HepG2 (cell line): ENCODE data around the gene ABCG8. TPM values are rescaled to one million over a fixed set of nuclear protein-coding genes. Genes with fewer than 3 reads are reported as not detected.

ENCODE experiments used
- ATAC-seq: fragments of 200-7000 bp; cut with Tn5 transposase; 3 replicates; pipeline ENCODE4 v1.9.1; 2020; ENCODE audit warnings: mild to moderate bottlenecking, moderate library complexity
- BruUV-seq: library from RNA; stranded (reverse); fragments of 400-500 nt; replicated peaks from 2 replicates; lab custom pipeline; 2021; lab: Mats Ljungman, UMichigan
- CTCF ChIA-PET: fragments of 300-600 bp; formaldehyde crosslinking; extraction: SDS; loops from one replicate; lab custom pipeline; 2021; ENCODE audit warnings: low total read pairs, inconsistent platforms, low intra/inter-chr PET ratio; lab: Yijun Ruan, JAX
- POLR2A ChIA-PET: fragments of 350-600 bp; sonication (Branson Sonifier 250); formaldehyde crosslinking; loops from one replicate; lab custom pipeline; 2020; ENCODE audit warnings: antibody characterized with exemption, inconsistent platforms; lab: Yijun Ruan, JAX
- DNase-seq: peaks from one replicate; pipeline ENCODE4 v3.0.0-alpha.2; 2015; ENCODE audit warnings: low spot score
- FAIRE-seq: peaks from 3 replicates; lab custom pipeline; 2011; peaks lifted over from hg19 to GRCh38; lab: Jason Lieb, UNC
- H2AFZ ChIP-seq: one replicate; pipeline ENCODE4 v1.6.1; 2011; ENCODE audit warnings: low read length, inconsistent platforms
- H3K27ac ChIP-seq: fragments of 300-600 bp; 3 replicates; pipeline ENCODE4 v1.8.0; 2011; ENCODE audit warnings: mixed run types, mild to moderate bottlenecking, mixed read lengths, low read length, inconsistent platforms; ENCODE audit not compliant: insufficient read depth; ENCODE audit errors: extremely low read length
- H3K27me3 ChIP-seq, 2 experiments: fragments of 200-600 bp in 1 of 2; 2 replicates in 1 of 2; 3 replicates in 1 of 2; pipeline versions ENCODE4 v1.6.0 to v1.8.0; 2011; ENCODE audit warnings: low read length in 2 of 2, mild to moderate bottlenecking in 2 of 2, moderate library complexity in 2 of 2, inconsistent platforms in 1 of 2; ENCODE audit not compliant: insufficient read depth in 2 of 2, control insufficient read depth in 1 of 2
- H3K36me3 ChIP-seq, 2 experiments: fragments of 200-600 bp in 1 of 2; replicated peaks in 1 of 2; 2 replicates in 1 of 2; 3 replicates in 1 of 2; pipeline versions ENCODE4 v1.5.1 to v1.8.0; 2011; ENCODE audit warnings: low read length in 2 of 2, inconsistent platforms in 1 of 2; ENCODE audit not compliant: insufficient read depth in 2 of 2, control insufficient read depth in 1 of 2
- H3K4me1 ChIP-seq: 2 replicates; pipeline ENCODE4 v1.5.1; 2012; ENCODE audit warnings: low read length, inconsistent platforms; ENCODE audit not compliant: insufficient read depth
- H3K4me2 ChIP-seq: 2 replicates; pipeline ENCODE4 v1.6.0; 2011; ENCODE audit warnings: low read depth, low read length, inconsistent platforms
- H3K4me3 ChIP-seq, 3 experiments: fragments of 200-600 bp in 1 of 3; sonication (generic), shearing (Covaris generic) in 1 of 3; replicated peaks in 1 of 3; 2 replicates each; pipeline ENCODE4 v1.5.1; 2011 to 2016; ENCODE audit warnings: low read length in 3 of 3, inconsistent platforms in 2 of 3, low read depth in 2 of 3, mild to moderate bottlenecking in 2 of 3, control low read depth in 1 of 3, mixed read lengths in 1 of 3; ENCODE audit not compliant: insufficient read depth in 1 of 3
- H3K79me2 ChIP-seq: one replicate; pipeline ENCODE4 v1.6.1; 2011; ENCODE audit warnings: low read length, inconsistent platforms; ENCODE audit not compliant: insufficient read depth
- H3K9ac ChIP-seq: 2 replicates; pipeline ENCODE4 v1.6.0; 2011; ENCODE audit warnings: mild to moderate bottlenecking, low read depth, low read length, inconsistent platforms; ENCODE audit not compliant: insufficient read depth
- H3K9me3 ChIP-seq: 2 replicates; pipeline ENCODE4 v1.5.1; 2012; ENCODE audit warnings: mild to moderate bottlenecking, low read length
- H4K20me1 ChIP-seq: 2 replicates; pipeline ENCODE4 v1.6.0; 2011; ENCODE audit warnings: inconsistent platforms, mild to moderate bottlenecking, low read length, moderate library complexity; ENCODE audit not compliant: insufficient read depth
- CEBPB ChIP-seq: IDR thresholded peaks from 2 replicates; pipeline ENCODE4 v1.6.1; 2011; ENCODE audit warnings: low read depth, low read length, improper control_type of control experiment, borderline replicate concordance
- CSRNP2 ChIP-seq: sonication (generic); formaldehyde crosslinking; conservative IDR thresholded peaks from 2 replicates; pipeline ENCODE4 v1.8.0; 2022; ENCODE audit warnings: low read depth, missing genetic modification reagents
- HES4 ChIP-seq: sonication (generic); formaldehyde crosslinking; IDR thresholded peaks from 2 replicates; pipeline ENCODE4 v1.9.0; 2021; ENCODE audit warnings: mild to moderate bottlenecking, missing genetic modification reagents, borderline replicate concordance
- KLF15 ChIP-seq: sonication (generic); formaldehyde crosslinking; IDR thresholded peaks from 2 replicates; pipeline ENCODE4 v1.8.1; 2023; ENCODE audit warnings: borderline replicate concordance, mild to moderate bottlenecking, inconsistent platforms, missing genetic modification reagents, mixed read lengths
- MAFF ChIP-seq: IDR thresholded peaks from 2 replicates; pipeline ENCODE4 v1.6.1; 2011; ENCODE audit warnings: low read depth, low read length, improper control_type of control experiment
- MAFK ChIP-seq, 2 experiments: IDR thresholded peaks in 1 of 2; conservative IDR thresholded peaks in 1 of 2; 2 replicates each; pipeline ENCODE4 v1.6.1; 2011; ENCODE audit warnings: improper control_type of control experiment in 2 of 2, low read length in 2 of 2
- MTF2 ChIP-seq: sonication (generic); formaldehyde crosslinking; IDR thresholded peaks from 2 replicates; pipeline ENCODE4 v1.5.0; 2020; ENCODE audit warnings: missing genetic modification reagents, borderline replicate concordance
- POGZ ChIP-seq: sonication (generic); formaldehyde crosslinking; IDR thresholded peaks from 2 replicates; pipeline ENCODE4 v1.4.0; 2020; ENCODE audit warnings: mild to moderate bottlenecking, missing genetic modification reagents
- ZFP82 ChIP-seq: sonication (generic); formaldehyde crosslinking; IDR thresholded peaks from 2 replicates; pipeline ENCODE4 v1.5.1; 2020; ENCODE audit warnings: mild to moderate bottlenecking, missing genetic modification reagents, borderline replicate concordance
- ZNF790 ChIP-seq: sonication (generic); formaldehyde crosslinking; IDR thresholded peaks from 2 replicates; pipeline ENCODE4 v1.8.0; 2022; ENCODE audit warnings: missing genetic modification reagents, mild to moderate bottlenecking, borderline replicate concordance
- WGBS: methylation state at CpG from one replicate; pipeline ENCODE4 v1.1.6; 2017; ENCODE audit warnings: low lambda C conversion rate; 5-methylcytosine and 5-hydroxymethylcytosine counted together
- in situ Hi-C: cut with HindIII; loops from 2 replicates; pipeline ENCODE4 v1.10.0; 2017; ENCODE audit warnings: low pct_unique_long_range_greater_than_20kb; ENCODE audit not compliant: extremely low pct_ligation_motif_present
- intact Hi-C: fragments of 100-400 bp; cut with micrococcal nuclease; formaldehyde crosslinking; loops from one replicate; pipeline ENCODE4 v1.10.0; 2022; ENCODE audit not compliant: unreplicated experiment
- polyA plus RNA-seq, 8 experiments: library from polyadenylated mRNA; depleted of rRNA in 3 of 8; stranded (reverse) in 7 of 8; unstranded in 1 of 8; fragments of >200 nt; fragmentation: Illumina TruSeq in 4 of 8; extraction: Trizol in 4 of 8; gene quantifications; 2 replicates each; pipeline versions ENCODE4 v1.2.1 to v1.2.3, GENCODE V29; 2011 to 2016; ENCODE audit warnings: low read depth in 4 of 8, missing spikeins in 1 of 8, mixed read lengths in 1 of 8; ENCODE audit not compliant: insufficient read depth in 1 of 8
- total RNA-seq, 5 experiments: library from RNA; depleted of rRNA; stranded (reverse); fragments of >200 nt; fragmentation: Illumina TruSeq; extraction: Trizol; gene quantifications; 2 replicates each; pipeline ENCODE4 v1.2.3, GENCODE V29; 2016; ENCODE audit warnings: low read depth in 1 of 5

The ABCG8 gene
- total and polyA plus RNA-seq, 2 of the 13 experiments (the other 11 are each of a cell fraction or from before 2014, with no cell fraction given), result 8.1 to 8.8 TPM

GRCh38 chr2:43810888-43811287 lies 27.9 kb upstream of the ABCG8 start:
- POLR2A ChIA-PET, result no interaction called here
- DNase-seq (no peak), ATAC-seq (no peak), FAIRE-seq (no peak)
- H3K79me2 ChIP-seq, result no peaks in the 10 kb centered on the region
- H3K27ac ChIP-seq, result no peak overlapping the region
- no peaks in the 10 kb centered on the region for H3K27me3 ChIP-seq
- no peak overlapping the region for H3K9ac ChIP-seq
- in situ Hi-C loops (no loop called here), intact Hi-C loops (no loop called here)
- no TSS peak for BruUV-seq
- no peaks in the 10 kb centered on the region for H4K20me1 ChIP-seq
- peaks cover 0 to 4% of the 10 kb centered on the region in 2 experiments; a peak in 2 of 5 replicates for H3K36me3 ChIP-seq
- no peak overlapping the region for H2AFZ ChIP-seq
- no peak overlapping the region for H3K4me3 ChIP-seq
- WGBS, result 91% methylated on average over 1 of the region's 1 CpG
- CTCF ChIA-PET, result no interaction called here
- TF ChIP-seq CEBPB (peak; percentile 18; the same call in 1 of the 2 replicates), ZFP82 (no peak), ZNF790 (no peak), KLF15 (CRISPR knock-in tag) (no peak), POGZ (no peak), CSRNP2 (CRISPR knock-in tag) (no peak), HES4 (CRISPR knock-in tag) (no peak)
- H3K4me1 ChIP-seq, result peaks cover 39% of the 10 kb centered on the region
- no peak overlapping the region for H3K4me2 ChIP-seq
- H3K9me3 ChIP-seq, result no peaks in the 10 kb centered on the region

- Histone ChIP-seq H2AFZ (no peak overlapping the region), H3K4me2 (no peak overlapping the region), H4K20me1 (no peaks in the 10 kb centered on the region), H3K79me2 (no peaks in the 10 kb centered on the region), H3K4me3 (no peak overlapping the region), H3K4me1 (peaks cover 28% of the 10 kb centered on the region), H3K36me3 (peaks cover 0 to 4% of the 10 kb centered on the region in 2 experiments; a peak in 2 of 5 replicates), H3K27ac (no peak overlapping the region), H3K9ac (no peak overlapping the region), H3K9me3 (no peaks in the 10 kb centered on the region), H3K27me3 (no peaks in the 10 kb centered on the region)
- in situ Hi-C loops, result no loop called here
- DNase-seq (no peak), FAIRE-seq (no peak), ATAC-seq (no peak)
- WGBS, result 93% methylated on average over 2 of the region's 2 CpGs
- ChIA-PET CTCF (no interaction called here), POLR2A (no interaction called here)
- no TSS peak for BruUV-seq
- TF ChIP-seq MTF2 (CRISPR knock-in tag) (no peak), MAFF (peak; percentile 95), MAFK (conservative IDR thresholded peaks at IDR 0.05 in 1 of 2, IDR thresholded peaks at IDR 0.05 in 1 of 2; ENCODE audit: low read length in 2 of 2) (peak; percentile 94)
- intact Hi-C loops, result no loop called here
Measured at GRCh38 chr2:43812006-43812405, 26.8 kb upstream of the ABCG8 start.
